ENCODE results near the gene CATSPERZ.
"Not testable (repeated sequence)": the region's sequence is repeated elsewhere in the genome, so short reads cannot be mapped to it uniquely, and the experiment has no call there.

The CATSPERZ gene

GRCh38 chr11:64318766-64319761, 18.9 kb downstream of the CATSPERZ start:
- DNase-seq (ENCODE audit: low spot score), result no peak

- DNase-seq (ENCODE audit: low spot score), result no peak
These were observed 20.4 kb downstream of the CATSPERZ start for GRCh38 chr11:64320556-64320955.

- no peak for DNase-seq (ENCODE audit: low spot score)
These were observed 20.9 kb downstream of the CATSPERZ start for GRCh38 chr11:64321026-64321425.

GRCh38 chr11:64321533-64321932, 21.4 kb downstream of the CATSPERZ start:
- DNase-seq (ENCODE audit: low spot score), result no peak

GRCh38 chr11:64322925-64323260, 22.7 kb downstream of the CATSPERZ start:
- no peak for DNase-seq (ENCODE audit: low spot score)

GRCh38 chr11:64323373-64323772, 23.2 kb downstream of the CATSPERZ start:
- no peak for DNase-seq (ENCODE audit: low spot score)

- DNase-seq (ENCODE audit: low spot score), result not testable (repeated sequence)
These were observed 23.8 kb downstream of the CATSPERZ start for GRCh38 chr11:64323984-64324383.

GRCh38 chr11:64324692-64325469, 24.7 kb downstream of the CATSPERZ start:
- no peak for DNase-seq (ENCODE audit: low spot score)

- no peak for DNase-seq (ENCODE audit: low spot score)
These were observed 27.2 kb downstream of the CATSPERZ start for GRCh38 chr11:64327375-64327774.

- DNase-seq (ENCODE audit: low spot score), result no peak
These were observed 27.8 kb downstream of the CATSPERZ start for GRCh38 chr11:64327993-64328392.

- DNase-seq (ENCODE audit: low spot score), result no peak
These were observed 30.7 kb downstream of the CATSPERZ start for GRCh38 chr11:64330888-64331287.

GRCh38 chr11:64331569-64332371, 31.6 kb downstream of the CATSPERZ start:
- DNase-seq (ENCODE audit: low spot score), result peak; percentile 88

GRCh38 chr11:64333556-64333955, 33.4 kb downstream of the CATSPERZ start:
- no peak for DNase-seq (ENCODE audit: low spot score)

- peak; percentile 94 for DNase-seq (ENCODE audit: low spot score)
These were observed 34.9 kb downstream of the CATSPERZ start for GRCh38 chr11:64334764-64335735.

GRCh38 chr11:64337538-64338249, 37.5 kb downstream of the CATSPERZ start:
- no peak for DNase-seq (ENCODE audit: low spot score)

- no peak for DNase-seq (ENCODE audit: low spot score)
These were observed 38.6 kb downstream of the CATSPERZ start for GRCh38 chr11:64338716-64339115.

- DNase-seq (ENCODE audit: low spot score), result no peak
These were observed 39.1 kb downstream of the CATSPERZ start for GRCh38 chr11:64339286-64339685.

GRCh38 chr11:64339754-64340408, 39.7 kb downstream of the CATSPERZ start, which contains the start of gene CCDC88B:
Gene CCDC88B, plus strand, starts transcription at chr11:64340204. Its CDS starts 63 bp downstream, at chr11:64340267.
- no peak for DNase-seq (ENCODE audit: low spot score)

- no peak for DNase-seq (ENCODE audit: low spot score)
These were observed 40.6 kb downstream of the CATSPERZ start for GRCh38 chr11:64340671-64341335.

Measured in LoVo (cell line).